ENCODE results near the gene MCTP1.

DNA sequence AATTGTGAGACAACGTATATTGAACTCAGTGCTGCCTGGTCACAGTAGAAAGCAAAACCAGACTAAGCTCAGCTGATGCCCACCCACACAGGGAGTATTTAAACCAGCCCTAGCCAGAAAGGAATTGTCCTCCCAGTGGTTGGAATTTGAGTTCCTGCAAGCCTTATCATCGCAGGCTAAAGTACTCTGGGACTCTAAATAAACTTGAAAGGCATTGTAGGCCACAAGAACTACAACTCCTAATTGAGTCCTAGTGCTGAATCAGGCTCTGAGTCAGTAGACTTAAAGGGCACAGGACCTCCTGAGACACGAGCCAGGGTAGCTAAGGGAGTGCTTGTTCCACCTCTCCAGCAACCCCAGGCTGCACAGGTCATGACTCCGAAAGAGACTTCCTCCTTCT is 171.4 kb downstream of the MCTP1 start:
- TF ChIP-seq, protein P1, sequence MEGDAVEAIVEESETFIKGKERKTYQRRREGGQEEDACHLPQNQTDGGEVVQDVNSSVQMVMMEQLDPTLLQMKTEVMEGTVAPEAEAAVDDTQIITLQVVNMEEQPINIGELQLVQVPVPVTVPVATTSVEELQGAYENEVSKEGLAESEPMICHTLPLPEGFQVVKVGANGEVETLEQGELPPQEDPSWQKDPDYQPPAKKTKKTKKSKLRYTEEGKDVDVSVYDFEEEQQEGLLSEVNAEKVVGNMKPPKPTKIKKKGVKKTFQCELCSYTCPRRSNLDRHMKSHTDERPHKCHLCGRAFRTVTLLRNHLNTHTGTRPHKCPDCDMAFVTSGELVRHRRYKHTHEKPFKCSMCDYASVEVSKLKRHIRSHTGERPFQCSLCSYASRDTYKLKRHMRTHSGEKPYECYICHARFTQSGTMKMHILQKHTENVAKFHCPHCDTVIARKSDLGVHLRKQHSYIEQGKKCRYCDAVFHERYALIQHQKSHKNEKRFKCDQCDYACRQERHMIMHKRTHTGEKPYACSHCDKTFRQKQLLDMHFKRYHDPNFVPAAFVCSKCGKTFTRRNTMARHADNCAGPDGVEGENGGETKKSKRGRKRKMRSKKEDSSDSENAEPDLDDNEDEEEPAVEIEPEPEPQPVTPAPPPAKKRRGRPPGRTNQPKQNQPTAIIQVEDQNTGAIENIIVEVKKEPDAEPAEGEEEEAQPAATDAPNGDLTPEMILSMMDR (IDR thresholded peaks at IDR 0.05; ENCODE audit: low read length): no peak
- TF ChIP-seq EZH2phosphoT487 (IDR thresholded peaks at IDR 0.05; ENCODE audit: low read length) (no peak), EZH2 (optimal IDR thresholded peaks at IDR 0.05; ENCODE audit: low read depth, low read length) (no peak)

All from MM.1S (cell line).